ENCODE results near the gene VAT1. TPM values are rescaled to one million over a fixed set of nuclear protein-coding genes. Genes with fewer than 3 reads are reported as not detected.

VAT1 gene
- total and polyA plus RNA-seq, 2 of the 13 experiments (the other 11 are each of a cell fraction or from before 2014, with no cell fraction given), result 143 to 205 TPM

DNA sequence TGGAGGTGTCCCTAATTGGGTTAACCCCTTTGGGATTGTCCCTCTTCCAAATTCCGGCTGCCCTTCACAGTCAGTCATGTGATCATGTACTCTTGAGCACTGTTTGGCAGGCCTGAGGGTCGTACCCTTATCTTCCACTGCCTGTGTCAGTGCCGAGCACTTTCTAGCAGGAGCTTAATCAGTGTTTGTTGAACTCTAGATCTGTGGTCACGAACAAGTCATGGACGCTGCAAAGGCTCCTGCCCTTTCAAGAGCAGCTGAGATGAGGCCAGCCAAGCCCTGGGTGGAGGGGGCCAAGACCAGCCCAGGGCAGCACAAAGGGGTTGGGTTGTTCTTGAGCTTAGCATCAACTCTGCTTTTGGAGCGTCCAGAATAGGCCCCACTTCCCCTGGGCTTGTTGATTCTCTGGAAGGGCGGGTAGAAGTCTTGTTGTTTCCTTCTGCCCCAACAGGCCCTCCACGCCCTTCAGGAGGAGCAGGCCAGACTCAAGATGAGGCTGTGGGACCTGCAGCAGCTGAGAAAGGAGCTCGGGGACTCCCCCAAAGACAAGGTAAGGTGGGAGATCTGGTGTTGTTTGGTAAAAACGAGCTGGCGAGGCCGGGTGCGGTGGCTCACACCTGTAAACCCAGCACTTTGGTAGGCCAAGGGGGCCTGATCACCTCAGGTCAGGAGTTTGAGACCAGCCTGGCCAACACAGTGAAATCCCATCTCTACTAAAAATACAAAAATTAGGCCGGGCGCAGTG, 10.3 kb downstream of the VAT1 start (continued):
- TF ChIP-seq, protein P1, sequence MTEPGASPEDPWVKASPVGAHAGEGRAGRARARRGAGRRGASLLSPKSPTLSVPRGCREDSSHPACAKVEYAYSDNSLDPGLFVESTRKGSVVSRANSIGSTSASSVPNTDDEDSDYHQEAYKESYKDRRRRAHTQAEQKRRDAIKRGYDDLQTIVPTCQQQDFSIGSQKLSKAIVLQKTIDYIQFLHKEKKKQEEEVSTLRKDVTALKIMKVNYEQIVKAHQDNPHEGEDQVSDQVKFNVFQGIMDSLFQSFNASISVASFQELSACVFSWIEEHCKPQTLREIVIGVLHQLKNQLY (CRISPR knock-in tag; IDR thresholded peaks at IDR 0.05), result no peak
- TF ChIP-seq, protein P2, sequence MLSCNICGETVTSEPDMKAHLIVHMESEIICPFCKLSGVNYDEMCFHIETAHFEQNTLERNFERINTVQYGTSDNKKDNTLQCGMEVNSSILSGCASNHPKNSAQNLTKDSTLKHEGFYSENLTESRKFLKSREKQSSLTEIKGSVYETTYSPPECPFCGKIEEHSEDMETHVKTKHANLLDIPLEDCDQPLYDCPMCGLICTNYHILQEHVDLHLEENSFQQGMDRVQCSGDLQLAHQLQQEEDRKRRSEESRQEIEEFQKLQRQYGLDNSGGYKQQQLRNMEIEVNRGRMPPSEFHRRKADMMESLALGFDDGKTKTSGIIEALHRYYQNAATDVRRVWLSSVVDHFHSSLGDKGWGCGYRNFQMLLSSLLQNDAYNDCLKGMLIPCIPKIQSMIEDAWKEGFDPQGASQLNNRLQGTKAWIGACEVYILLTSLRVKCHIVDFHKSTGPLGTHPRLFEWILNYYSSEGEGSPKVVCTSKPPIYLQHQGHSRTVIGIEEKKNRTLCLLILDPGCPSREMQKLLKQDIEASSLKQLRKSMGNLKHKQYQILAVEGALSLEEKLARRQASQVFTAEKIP (CRISPR knock-in tag; IDR thresholded peaks at IDR 0.05; ENCODE audit: borderline replicate concordance), result no peak
- TF ChIP-seq ZNF207 (IDR thresholded peaks at IDR 0.05; ENCODE audit: borderline replicate concordance) (no peak), ZNF644 (CRISPR knock-in tag; IDR thresholded peaks at IDR 0.05; ENCODE audit: low read depth) (0 out of 2 replicates have a peak, but pooled peaks have one; percentile 22), CHCHD3 (CRISPR knock-in tag; IDR thresholded peaks at IDR 0.05) (no peak), ZNF570 (CRISPR knock-in tag; IDR thresholded peaks at IDR 0.05; ENCODE audit: borderline replicate concordance) (no peak), KLF15 (CRISPR knock-in tag; IDR thresholded peaks at IDR 0.05; ENCODE audit: borderline replicate concordance) (no peak), ZNF670 (CRISPR knock-in tag; IDR thresholded peaks at IDR 0.05; ENCODE audit: borderline replicate concordance) (no peak), ZNF766 (CRISPR knock-in tag; IDR thresholded peaks at IDR 0.05; ENCODE audit: borderline replicate concordance) (no peak), TP53 (CRISPR knock-in tag; conservative IDR thresholded peaks at IDR 0.05) (no peak), ZNF235 (CRISPR knock-in tag; IDR thresholded peaks at IDR 0.05; ENCODE audit: borderline replicate concordance) (no peak), ZNF263 (CRISPR knock-in tag; IDR thresholded peaks at IDR 0.05) (no peak), ZNF850 (CRISPR knock-in tag; conservative IDR thresholded peaks at IDR 0.05) (no peak), KLF6 (CRISPR knock-in tag; IDR thresholded peaks at IDR 0.05) (no peak), ZNF660 (CRISPR knock-in tag; IDR thresholded peaks at IDR 0.05; ENCODE audit: borderline replicate concordance, low read depth) (no peak), SIN3B (IDR thresholded peaks at IDR 0.05; ENCODE audit: low read length) (no peak)
- TF ChIP-seq, protein P3, sequence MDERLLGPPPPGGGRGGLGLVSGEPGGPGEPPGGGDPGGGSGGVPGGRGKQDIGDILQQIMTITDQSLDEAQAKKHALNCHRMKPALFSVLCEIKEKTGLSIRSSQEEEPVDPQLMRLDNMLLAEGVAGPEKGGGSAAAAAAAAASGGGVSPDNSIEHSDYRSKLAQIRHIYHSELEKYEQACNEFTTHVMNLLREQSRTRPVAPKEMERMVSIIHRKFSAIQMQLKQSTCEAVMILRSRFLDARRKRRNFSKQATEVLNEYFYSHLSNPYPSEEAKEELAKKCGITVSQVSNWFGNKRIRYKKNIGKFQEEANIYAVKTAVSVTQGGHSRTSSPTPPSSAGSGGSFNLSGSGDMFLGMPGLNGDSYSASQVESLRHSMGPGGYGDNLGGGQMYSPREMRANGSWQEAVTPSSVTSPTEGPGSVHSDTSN (CRISPR knock-in tag; IDR thresholded peaks at IDR 0.05), result no peak
- TF ChIP-seq, protein P4, sequence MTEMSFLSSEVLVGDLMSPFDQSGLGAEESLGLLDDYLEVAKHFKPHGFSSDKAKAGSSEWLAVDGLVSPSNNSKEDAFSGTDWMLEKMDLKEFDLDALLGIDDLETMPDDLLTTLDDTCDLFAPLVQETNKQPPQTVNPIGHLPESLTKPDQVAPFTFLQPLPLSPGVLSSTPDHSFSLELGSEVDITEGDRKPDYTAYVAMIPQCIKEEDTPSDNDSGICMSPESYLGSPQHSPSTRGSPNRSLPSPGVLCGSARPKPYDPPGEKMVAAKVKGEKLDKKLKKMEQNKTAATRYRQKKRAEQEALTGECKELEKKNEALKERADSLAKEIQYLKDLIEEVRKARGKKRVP (CRISPR knock-in tag; IDR thresholded peaks at IDR 0.05), result no peak
- TF ChIP-seq, protein P5, sequence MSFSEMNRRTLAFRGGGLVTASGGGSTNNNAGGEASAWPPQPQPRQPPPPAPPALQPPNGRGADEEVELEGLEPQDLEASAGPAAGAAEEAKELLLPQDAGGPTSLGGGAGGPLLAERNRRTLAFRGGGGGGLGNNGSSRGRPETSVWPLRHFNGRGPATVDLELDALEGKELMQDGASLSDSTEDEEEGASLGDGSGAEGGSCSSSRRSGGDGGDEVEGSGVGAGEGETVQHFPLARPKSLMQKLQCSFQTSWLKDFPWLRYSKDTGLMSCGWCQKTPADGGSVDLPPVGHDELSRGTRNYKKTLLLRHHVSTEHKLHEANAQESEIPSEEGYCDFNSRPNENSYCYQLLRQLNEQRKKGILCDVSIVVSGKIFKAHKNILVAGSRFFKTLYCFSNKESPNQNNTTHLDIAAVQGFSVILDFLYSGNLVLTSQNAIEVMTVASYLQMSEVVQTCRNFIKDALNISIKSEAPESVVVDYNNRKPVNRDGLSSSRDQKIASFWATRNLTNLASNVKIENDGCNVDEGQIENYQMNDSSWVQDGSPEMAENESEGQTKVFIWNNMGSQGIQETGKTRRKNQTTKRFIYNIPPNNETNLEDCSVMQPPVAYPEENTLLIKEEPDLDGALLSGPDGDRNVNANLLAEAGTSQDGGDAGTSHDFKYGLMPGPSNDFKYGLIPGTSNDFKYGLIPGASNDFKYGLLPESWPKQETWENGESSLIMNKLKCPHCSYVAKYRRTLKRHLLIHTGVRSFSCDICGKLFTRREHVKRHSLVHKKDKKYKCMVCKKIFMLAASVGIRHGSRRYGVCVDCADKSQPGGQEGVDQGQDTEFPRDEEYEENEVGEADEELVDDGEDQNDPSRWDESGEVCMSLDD (CRISPR knock-in tag; IDR thresholded peaks at IDR 0.05; ENCODE audit: borderline replicate concordance), result no peak
- TF ChIP-seq, protein P6, sequence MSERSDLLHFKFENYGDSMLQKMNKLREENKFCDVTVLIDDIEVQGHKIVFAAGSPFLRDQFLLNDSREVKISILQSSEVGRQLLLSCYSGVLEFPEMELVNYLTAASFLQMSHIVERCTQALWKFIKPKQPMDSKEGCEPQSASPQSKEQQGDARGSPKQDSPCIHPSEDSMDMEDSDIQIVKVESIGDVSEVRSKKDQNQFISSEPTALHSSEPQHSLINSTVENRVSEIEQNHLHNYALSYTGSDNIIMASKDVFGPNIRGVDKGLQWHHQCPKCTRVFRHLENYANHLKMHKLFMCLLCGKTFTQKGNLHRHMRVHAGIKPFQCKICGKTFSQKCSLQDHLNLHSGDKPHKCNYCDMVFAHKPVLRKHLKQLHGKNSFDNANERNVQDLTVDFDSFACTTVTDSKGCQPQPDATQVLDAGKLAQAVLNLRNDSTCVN (CRISPR knock-in tag; IDR thresholded peaks at IDR 0.05; ENCODE audit: borderline replicate concordance), result peak; percentile 98
